Placental epithelial cell (primary cell): ENCODE measurements around the gene SMIM23. TPM values are rescaled to one million over a fixed set of nuclear protein-coding genes. Genes with fewer than 3 reads are reported as not detected.

Source experiments
- total RNA-seq: library from RNA; depleted of rRNA; stranded (reverse); fragments of >200 nt; gene quantifications from 2 replicates; pipeline ENCODE4 v1.2.3, GENCODE V29; 2012

Gene SMIM23
- total RNA-seq = not detected in 2 replicates

GRCh38 chr5:171785517-171785916 is at the start of gene SMIM23:
Gene SMIM23, plus strand, starts transcription at chr5:171785817. Its CDS starts 55 bp downstream, at chr5:171785872.

Other genes with a start within 250 kb of the SMIM23 start
- 54.6 and 59.6 TPM in 2 replicates for gene FBXW11, start 220.8 kb downstream of the SMIM23 start, total RNA-seq